Body of pancreas (tissue), 4 donors: ENCODE data around the gene CORO1C.

Experiments used
- POLR2A ChIP-seq, 3 donors: fragments of 450-650 bp; IDR thresholded peaks; one replicate each; pipeline ENCODE4 v1.6.1; 2016; ENCODE audit warnings: antibody characterized with exemption in 3 of 3, mild to moderate bottlenecking in 2 of 3
- TF ChIP-seq, protein P1 (sequence below), 7 experiments: fragments of 450-650 bp in 4 of 7; fragments of 200-600 bp in 3 of 7; sonication (generic) in 3 of 7; IDR thresholded peaks; one replicate each; pipeline ENCODE4 v1.5.1; 2016 to 2019; ENCODE audit warnings: antibody characterized with exemption in 7 of 7

DNA sequence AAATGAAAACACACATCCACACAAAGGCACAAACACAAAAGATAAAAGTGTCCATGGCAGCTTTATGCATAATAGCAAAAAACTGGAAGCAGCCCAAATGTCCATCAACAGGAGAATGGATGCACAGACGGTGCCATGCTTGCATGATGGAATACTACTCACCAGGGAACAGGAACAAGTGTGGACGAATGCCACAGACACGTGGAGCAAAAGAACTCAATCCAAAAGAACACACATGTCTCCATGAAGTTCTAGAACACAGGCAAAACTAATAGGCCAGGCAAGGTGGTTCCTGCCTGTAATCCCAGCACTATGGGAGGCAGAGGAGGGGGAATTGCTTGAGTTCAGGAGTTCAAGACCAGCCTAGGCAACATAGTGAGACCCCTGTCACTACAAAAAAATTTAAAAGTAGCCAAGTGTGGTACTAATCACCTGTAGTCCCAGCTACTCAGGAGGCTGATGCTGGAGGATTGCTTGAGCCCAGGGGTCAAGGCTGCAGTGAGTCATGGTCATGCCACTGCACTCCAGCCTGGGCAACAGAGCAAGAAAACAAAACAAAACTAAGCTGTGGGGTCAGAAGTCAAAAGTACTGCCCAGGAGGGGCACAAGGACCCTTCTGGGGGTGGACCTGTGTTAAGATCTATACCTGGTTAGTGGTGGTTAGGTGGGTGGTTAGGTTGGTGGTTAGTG, 126.2 kb downstream of the CORO1C start:
- no peak for TF ChIP-seq POLR2A (IDR thresholded peaks at IDR 0.05)
- TF ChIP-seq, protein P1, sequence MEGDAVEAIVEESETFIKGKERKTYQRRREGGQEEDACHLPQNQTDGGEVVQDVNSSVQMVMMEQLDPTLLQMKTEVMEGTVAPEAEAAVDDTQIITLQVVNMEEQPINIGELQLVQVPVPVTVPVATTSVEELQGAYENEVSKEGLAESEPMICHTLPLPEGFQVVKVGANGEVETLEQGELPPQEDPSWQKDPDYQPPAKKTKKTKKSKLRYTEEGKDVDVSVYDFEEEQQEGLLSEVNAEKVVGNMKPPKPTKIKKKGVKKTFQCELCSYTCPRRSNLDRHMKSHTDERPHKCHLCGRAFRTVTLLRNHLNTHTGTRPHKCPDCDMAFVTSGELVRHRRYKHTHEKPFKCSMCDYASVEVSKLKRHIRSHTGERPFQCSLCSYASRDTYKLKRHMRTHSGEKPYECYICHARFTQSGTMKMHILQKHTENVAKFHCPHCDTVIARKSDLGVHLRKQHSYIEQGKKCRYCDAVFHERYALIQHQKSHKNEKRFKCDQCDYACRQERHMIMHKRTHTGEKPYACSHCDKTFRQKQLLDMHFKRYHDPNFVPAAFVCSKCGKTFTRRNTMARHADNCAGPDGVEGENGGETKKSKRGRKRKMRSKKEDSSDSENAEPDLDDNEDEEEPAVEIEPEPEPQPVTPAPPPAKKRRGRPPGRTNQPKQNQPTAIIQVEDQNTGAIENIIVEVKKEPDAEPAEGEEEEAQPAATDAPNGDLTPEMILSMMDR (IDR thresholded peaks at IDR 0.05), result no peak
